ENCODE data around the gene ITGB4.

Gene ITGB4

DNA sequence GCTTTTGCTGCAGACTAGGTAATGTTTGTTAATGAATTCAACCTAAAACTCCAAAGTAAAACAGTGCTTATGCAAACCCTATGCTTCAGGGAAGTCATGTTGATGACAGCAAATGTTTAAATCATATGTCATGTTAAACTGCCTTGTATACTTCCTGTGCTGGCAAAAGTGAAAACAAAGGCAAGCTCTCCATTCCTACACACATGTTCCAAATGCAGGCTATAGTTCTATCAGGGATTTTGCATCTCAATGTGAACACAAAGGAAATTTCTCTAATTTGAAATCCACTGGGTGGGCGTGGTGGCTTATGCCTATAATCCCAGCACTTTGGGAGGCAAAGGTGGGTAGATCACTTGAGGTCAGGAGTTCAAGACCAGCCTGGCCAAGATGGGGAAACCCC is 82.6 kb downstream of the ITGB4 start:
- no peak for DNase-seq

DNA sequence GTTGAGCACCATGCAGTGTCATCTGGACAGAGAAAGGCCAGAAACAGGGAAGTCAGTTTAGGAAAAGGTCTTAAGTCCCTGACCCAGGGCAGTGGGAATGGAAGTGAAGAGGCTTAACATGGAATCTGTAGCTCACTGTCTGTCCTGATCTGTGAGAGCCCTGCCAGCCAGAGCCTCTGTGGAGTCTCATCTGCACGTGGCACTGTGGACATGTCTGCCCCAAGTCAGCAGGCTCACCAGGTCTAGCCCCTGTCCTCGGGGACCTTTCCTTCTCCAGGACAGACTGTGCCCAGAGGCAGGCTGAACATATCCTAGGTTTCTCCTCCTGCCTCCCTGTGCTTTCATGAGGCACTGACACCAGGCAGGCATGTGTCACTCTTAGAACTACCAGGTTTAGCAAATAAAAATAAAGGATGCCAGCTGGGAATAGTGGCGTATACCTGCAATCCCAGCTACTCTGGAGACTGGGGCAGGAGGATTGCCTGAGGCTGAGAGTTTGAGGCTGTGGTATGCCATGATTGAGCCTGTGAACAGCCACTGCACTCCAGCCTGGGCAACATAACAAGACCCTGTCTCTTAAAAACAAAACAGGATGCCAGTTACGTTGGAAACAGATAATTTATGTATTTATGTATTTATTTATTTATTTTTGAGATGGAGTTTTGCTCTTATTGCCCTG is 85.7 kb downstream of the ITGB4 start:
- no peak for DNase-seq

Measured in 8988T (cell line).